ENCODE results near the gene CNRIP1.

Gene CNRIP1, protein sequence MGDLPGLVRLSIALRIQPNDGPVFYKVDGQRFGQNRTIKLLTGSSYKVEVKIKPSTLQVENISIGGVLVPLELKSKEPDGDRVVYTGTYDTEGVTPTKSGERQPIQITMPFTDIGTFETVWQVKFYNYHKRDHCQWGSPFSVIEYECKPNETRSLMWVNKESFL

DNA sequence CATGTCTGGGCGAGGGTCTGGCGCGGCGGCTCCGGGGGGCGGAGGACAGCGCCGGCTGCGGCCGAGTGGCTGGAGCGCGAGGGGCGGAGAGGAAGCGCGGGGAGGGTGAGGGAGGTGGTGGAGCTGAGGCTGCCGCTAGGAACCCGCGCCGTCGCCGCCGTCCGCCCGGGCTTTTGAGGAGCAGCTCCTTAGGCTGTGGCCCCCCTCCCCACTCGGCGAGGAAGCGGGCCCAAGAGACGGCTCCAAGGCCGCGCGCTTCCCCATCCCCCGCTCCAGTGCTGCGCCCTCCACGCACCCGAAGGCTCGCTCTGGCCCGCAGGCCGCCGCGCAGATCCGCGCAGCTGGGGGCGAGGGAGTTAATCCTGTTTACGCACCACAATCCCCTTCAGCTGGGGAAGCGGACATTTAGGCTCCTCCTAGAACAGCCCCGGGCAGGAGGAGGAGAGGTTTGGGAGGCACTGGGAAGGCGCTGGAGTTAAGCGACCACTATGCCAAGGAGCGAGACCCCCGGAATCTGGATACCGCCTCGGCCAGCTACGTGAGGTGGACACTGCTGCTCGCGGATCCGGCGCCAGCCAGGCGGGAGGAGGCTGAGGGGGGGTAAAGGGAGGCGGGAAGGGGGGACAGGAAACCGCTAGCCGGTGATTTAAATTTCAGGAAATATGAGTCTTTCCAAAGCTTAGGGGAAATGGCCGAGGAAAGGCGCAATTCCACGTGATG, at the start of gene CNRIP1:
Gene CNRIP1, minus strand, starts transcription at position 552 of the 720 bp plus-strand sequence. Its CDS starts 549 bp downstream, at position 3.
- peaks cover 14% of the 10 kb centered on the region for H3K4me1 ChIP-seq (ENCODE audit: control insufficient read depth, low read length)
- no peaks in the 10 kb centered on the region for H3F3A ChIP-seq (ENCODE audit: control insufficient read depth, insufficient read depth)
- no peaks in the 10 kb centered on the region for H3K36me3 ChIP-seq (ENCODE audit: control insufficient read depth, low read length)
- peak within 1 kb of the TSS; percentile 76 for H3K4me2 ChIP-seq (ENCODE audit: low read length)
- H4K20me1 ChIP-seq (ENCODE audit: control insufficient read depth, insufficient read depth, low read depth, low read length) = no peaks in the 10 kb centered on the region
- peak within 1 kb of the TSS; percentile 72 for H3K4me3 ChIP-seq (ENCODE audit: low read length)
- H3K9me2 ChIP-seq (replicated peaks; ENCODE audit: control insufficient read depth, low read length) = no peaks in the 10 kb centered on the region
- no peaks in the 10 kb centered on the region for H3K79me2 ChIP-seq (ENCODE audit: control insufficient read depth, low read length)
- H3K27me3 ChIP-seq (ENCODE audit: control insufficient read depth, low read length) = peaks cover 25% of the 10 kb centered on the region
- TF ChIP-seq, protein P1, sequence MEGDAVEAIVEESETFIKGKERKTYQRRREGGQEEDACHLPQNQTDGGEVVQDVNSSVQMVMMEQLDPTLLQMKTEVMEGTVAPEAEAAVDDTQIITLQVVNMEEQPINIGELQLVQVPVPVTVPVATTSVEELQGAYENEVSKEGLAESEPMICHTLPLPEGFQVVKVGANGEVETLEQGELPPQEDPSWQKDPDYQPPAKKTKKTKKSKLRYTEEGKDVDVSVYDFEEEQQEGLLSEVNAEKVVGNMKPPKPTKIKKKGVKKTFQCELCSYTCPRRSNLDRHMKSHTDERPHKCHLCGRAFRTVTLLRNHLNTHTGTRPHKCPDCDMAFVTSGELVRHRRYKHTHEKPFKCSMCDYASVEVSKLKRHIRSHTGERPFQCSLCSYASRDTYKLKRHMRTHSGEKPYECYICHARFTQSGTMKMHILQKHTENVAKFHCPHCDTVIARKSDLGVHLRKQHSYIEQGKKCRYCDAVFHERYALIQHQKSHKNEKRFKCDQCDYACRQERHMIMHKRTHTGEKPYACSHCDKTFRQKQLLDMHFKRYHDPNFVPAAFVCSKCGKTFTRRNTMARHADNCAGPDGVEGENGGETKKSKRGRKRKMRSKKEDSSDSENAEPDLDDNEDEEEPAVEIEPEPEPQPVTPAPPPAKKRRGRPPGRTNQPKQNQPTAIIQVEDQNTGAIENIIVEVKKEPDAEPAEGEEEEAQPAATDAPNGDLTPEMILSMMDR (IDR thresholded peaks at IDR 0.05; ENCODE audit: low read depth, low read length, poor library complexity, severe bottlenecking) = no peak
- TF ChIP-seq EZH2phosphoT487 (IDR thresholded peaks at IDR 0.05; ENCODE audit: borderline replicate concordance, low read length) = peak; percentile 9; the same call in 1 of the 2 replicates
- H3K9me3 ChIP-seq (ENCODE audit: control insufficient read depth, insufficient read depth, low read length) = no peaks in the 10 kb centered on the region
- no peak within 1 kb of the TSS for H3K27ac ChIP-seq (ENCODE audit: low read depth, low read length)

DNA sequence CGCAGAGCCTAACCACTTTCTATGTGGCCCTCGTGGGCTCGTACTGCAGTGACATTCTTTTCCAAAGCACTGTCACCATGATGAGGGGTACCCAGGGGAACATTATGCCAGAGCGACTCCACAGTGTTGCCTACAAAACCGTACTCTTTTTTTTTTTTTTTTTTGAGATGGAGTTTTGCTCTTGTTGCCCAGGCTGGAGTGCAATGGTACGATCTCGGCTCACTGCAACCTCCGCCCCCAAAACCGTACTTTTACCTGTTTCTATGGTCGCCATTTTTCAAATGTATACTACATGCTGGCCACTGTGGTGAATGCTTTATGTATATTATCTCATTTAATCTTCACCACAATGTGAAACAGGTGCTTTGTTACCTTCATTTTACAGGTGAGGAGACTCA, 49.6 kb upstream of the CNRIP1 start:
- Histone ChIP-seq H3K4me2 (ENCODE audit: low read length) (no peak overlapping the region), H3K27ac (ENCODE audit: low read depth, low read length) (no peak overlapping the region), H4K20me1 (ENCODE audit: control insufficient read depth, insufficient read depth, low read depth, low read length) (no peaks in the 10 kb centered on the region), H3K36me3 (ENCODE audit: control insufficient read depth, low read length) (peaks cover 20% of the 10 kb centered on the region), H3K4me1 (ENCODE audit: control insufficient read depth, low read length) (peaks cover 71% of the 10 kb centered on the region), H3K79me2 (ENCODE audit: control insufficient read depth, low read length) (peaks cover 78% of the 10 kb centered on the region), H3K4me3 (ENCODE audit: low read length) (no peak overlapping the region), H3K9me2 (replicated peaks; ENCODE audit: control insufficient read depth, low read length) (no peaks in the 10 kb centered on the region), H3F3A (ENCODE audit: control insufficient read depth, insufficient read depth) (no peaks in the 10 kb centered on the region), H3K27me3 (ENCODE audit: control insufficient read depth, low read length) (no peaks in the 10 kb centered on the region), H3K9me3 (ENCODE audit: control insufficient read depth, insufficient read depth, low read length) (peaks cover 9% of the 10 kb centered on the region)
- TF ChIP-seq, protein P1 (IDR thresholded peaks at IDR 0.05; ENCODE audit: low read depth, low read length, poor library complexity, severe bottlenecking) = no peak
- no peak for TF ChIP-seq EZH2phosphoT487 (IDR thresholded peaks at IDR 0.05; ENCODE audit: borderline replicate concordance, low read length)

DNA sequence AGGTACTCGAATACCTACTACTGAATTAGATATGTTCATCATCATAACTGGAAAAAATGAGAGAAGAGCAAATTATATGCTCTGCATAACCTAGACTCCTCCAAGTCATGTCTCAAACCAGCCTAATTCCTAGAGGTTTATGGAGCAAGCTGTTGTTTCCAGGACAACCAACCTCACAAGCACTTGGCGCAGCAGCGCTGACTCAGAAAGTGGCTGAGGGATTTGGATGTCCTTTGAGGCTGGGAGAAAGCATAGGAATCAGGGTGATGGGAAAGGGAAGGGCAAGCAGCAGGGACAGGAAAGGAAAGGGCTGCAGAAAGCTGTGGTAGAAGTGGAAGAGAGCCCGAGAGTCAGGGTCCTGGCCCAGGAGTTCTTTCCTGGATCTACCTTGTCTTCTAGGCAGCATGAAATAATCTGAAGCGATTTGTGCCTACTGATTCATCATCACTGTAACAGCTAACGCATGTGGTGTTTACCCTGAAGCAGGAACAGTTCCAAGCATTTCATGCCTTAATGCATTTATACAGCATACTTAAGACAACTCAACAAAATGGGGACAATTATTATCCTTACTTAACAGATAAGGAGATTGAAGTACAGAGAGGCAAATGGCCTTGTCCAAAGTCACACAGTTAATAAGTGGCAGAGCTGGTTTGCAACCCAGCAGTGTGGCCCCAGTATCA, 49.0 kb upstream of the CNRIP1 start:
- H3F3A ChIP-seq (ENCODE audit: control insufficient read depth, insufficient read depth) = no peaks in the 10 kb centered on the region
- no peaks in the 10 kb centered on the region for H3K27me3 ChIP-seq (ENCODE audit: control insufficient read depth, low read length)
- H3K9me2 ChIP-seq (replicated peaks; ENCODE audit: control insufficient read depth, low read length) = no peaks in the 10 kb centered on the region
- no peak overlapping the region for H3K4me3 ChIP-seq (ENCODE audit: low read length)
- peaks cover 9% of the 10 kb centered on the region for H3K9me3 ChIP-seq (ENCODE audit: control insufficient read depth, insufficient read depth, low read length)
- H3K36me3 ChIP-seq (ENCODE audit: control insufficient read depth, low read length) = peaks cover 20% of the 10 kb centered on the region
- H3K4me2 ChIP-seq (ENCODE audit: low read length) = no peak overlapping the region
- no peak overlapping the region for H3K27ac ChIP-seq (ENCODE audit: low read depth, low read length)
- peaks cover 75% of the 10 kb centered on the region for H3K79me2 ChIP-seq (ENCODE audit: control insufficient read depth, low read length)
- TF ChIP-seq, protein P1 (IDR thresholded peaks at IDR 0.05; ENCODE audit: low read depth, low read length, poor library complexity, severe bottlenecking) = no peak
- TF ChIP-seq EZH2phosphoT487 (IDR thresholded peaks at IDR 0.05; ENCODE audit: borderline replicate concordance, low read length) = no peak
- H4K20me1 ChIP-seq (ENCODE audit: control insufficient read depth, insufficient read depth, low read depth, low read length) = no peaks in the 10 kb centered on the region
- H3K4me1 ChIP-seq (ENCODE audit: control insufficient read depth, low read length) = peaks cover 75% of the 10 kb centered on the region

All from DOHH2 (cell line).